ENCODE results near the gene ANO2.

The ANO2 gene

DNA sequence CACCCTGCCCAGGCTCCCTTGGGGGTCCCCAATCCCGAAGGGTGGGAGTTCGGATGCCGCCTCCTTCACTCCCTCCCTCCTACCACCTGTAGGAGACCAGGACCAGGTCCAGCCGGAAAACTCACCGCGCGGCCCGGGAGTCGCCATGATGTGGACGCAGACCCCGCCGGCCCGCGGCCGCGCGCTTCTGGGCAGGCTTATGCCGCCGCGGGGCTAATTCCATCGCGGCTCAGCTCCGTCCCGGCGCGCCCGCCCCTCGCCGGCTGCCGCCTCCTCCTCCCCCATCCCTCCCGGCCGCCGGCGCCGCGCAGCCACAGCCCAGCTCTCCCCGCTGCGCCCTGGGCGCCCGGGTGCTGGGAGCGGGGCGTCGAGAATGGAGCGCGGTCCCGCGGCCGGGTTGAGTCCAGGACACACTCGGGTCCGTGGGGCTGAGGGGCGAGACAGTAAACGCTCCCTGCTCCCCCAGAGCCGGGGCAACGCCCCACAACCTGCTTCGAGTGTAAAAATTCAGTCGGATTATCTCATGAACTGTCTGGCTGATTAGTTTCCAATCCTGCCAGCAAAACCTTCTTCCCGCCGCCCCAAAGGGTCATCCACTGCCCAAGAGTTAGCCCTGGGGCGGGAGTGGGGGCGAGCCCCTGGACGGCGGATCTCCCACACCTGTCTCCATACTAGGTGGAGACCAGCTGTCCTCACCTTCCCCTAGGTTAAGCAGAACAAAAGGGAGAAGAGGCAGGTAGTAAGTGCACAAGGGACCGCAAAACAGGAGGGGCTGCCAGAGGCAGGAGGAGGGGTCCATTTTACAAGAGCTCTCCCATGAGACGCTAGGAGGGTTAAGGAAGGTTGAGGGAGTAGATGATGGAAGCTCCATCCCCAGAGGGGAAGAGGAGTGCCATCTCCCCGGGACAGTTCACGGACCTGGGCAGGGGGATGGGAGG lies at the start of gene ANO2:
TSS of gene ANO2 (minus strand) at position 189 of the 938 bp plus-strand sequence. CDS start at position 147, 42 bp downstream.
- peak; percentile 19 to 83 (median 81) for DNase-seq

DNA sequence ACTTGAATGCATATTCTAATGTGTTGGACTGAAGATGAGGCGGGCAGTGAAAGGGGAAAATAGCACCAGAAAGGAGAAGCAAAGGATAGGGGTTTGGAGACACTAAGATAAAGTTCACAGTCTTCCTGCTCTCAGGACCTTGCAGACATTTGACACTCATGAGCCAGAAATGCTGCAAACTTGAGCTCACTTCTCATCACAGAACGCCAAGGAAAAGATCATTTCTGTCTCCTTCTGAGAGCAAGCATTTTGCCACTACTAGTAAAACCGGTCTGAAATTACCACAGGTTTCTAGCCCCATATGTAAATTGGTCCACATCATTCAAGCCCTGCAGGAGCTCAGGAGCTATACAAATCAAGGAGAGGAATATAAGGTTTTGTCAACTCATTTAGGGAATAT lies 44.6 kb upstream of the ANO2 start:
- peak in 1 of 3 experiments; percentile 11 for DNase-seq

DNA sequence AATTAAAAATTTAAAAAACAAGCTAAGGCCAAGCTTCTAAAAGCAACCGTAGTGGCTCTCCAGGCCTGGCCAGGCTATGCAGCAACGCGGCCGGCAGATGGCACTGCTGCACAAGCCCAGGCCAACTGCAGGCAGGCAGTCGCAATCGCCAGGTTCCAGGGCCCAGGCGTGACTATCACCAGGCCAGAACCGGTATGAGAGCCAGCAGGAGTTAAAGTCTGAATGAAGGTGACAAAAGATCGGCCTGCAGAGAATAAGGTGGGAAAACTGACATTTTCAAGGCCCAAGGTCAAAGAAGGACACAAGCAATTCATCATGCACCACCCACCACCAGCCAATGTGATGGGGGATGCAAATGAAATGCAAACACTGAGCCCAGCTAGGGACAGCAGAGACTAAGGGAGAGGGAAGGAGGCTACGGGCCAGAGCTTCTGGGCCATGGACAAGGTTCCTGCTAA lies 43.6 kb upstream of the ANO2 start:
- DNase-seq = peak; percentile 73 to 88 (median 80)

DNA sequence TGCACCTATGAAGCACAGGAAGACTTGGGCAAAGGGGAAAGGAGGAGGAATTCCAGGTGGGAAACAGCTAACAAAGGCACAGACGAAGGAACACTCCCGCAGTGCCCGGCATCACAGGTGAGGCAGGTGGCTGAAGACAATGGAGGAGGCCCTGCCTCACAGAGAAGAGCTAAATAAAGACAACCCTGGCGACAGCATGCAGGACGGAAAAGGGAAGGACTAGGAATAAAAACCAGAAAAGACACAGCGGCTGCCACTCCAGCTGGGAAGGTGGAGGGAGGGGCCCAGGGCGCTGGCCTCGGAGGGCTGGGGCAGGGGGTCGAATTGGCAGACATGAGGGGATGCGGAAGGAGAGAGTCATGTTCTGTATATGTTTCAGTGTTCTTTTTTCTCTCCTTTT lies 43.0 kb upstream of the ANO2 start:
- DNase-seq = peak; percentile 16 to 79 (median 62)

DNA sequence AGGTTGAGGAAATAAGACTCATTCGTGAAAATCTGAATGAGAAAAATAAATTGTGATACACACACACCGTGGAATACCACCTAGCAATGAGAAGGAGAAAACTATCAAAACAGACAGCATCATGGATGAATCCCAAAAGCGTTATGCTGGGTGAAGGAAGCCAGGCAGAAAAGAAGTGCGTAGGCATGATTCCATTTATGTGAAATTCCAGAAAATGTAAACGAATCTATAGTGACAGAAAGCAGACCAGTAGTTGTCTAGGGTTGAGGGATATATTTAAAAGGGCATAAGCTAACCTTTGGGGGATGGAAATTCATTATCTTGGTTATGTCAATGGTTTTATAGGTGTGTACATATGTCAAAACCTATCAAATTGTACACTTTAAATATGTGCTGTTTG lies 42.5 kb upstream of the ANO2 start:
- no peak for DNase-seq

DNA sequence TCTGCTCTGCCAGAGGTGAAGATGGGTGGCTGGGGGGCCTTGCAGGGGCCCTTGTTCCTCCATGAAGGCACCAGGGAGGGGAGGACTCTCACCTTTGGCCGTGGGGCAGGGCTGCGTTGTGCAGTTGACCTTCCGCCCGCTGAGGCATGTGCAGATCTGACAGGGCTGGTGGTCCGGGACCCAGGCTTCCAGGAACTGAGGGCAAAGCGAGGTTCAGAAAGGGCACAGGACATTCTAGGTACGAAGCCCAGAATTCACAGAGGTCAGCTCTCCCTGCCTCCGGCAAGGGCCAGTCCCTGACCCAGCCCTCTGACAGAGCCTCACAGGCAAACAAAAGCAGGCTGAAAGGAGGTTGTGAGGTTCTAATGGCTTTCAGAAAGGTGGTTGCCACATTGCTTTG lies 40.4 kb upstream of the ANO2 start:
- no peak for DNase-seq

DNA sequence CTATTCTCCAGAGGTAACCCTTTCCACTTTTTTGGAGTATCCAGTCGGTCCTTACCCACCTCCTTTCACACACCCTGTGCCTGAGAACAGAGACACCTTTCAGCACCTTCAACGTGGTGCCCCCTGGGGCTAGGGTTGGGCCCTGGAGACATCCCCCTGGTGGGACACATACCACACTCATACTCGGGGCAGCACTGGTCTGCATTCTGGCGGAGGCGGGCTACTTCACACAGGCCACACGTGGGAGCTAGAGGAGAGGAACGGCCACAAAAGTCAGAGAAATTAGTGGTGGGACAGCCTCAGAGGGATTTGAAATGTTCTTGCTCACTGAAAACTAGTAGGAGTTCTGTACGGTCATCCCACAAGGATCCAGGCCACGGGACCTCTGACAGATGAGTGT lies 39.8 kb upstream of the ANO2 start:
- DNase-seq = no peak

DNA sequence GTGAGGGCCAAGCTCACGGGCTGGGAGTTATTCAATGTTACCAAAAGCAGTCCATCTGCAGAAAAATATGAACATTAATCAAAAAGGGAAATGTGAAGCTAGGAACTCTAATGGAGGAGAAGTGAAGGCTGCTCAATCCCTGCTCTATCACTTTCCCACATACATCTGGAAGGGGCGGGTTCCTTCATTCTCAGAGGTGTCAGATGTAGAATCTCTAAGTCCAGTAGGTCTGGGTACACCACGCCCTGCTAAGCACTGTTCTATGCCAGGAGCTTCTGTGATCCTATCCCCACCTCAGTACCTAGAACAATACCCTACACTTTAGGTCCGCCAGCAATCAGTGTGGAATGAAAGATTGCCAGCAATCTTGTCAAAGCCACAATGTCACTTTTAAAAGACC lies 37.0 kb upstream of the ANO2 start:
- no peak for DNase-seq

DNA sequence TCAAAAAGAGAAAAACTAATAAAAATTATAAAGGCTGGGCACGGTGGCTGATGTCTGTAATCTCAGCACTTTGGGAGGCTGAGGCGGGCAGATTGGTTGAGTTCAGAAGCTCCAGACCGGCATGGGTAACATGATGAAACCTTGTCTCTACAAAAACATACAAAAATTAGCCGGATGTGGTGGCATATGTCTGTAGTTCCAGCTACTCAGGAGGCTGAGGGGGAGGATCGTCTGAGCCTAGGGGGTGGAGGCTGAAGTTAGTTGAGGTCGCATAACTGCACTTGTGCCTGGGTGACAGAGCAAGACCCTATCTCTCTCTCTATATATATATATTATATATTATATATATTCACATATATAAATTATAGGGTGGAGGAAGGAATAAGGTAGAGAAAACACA lies 32.5 kb upstream of the ANO2 start:
- no peak for DNase-seq

DNA sequence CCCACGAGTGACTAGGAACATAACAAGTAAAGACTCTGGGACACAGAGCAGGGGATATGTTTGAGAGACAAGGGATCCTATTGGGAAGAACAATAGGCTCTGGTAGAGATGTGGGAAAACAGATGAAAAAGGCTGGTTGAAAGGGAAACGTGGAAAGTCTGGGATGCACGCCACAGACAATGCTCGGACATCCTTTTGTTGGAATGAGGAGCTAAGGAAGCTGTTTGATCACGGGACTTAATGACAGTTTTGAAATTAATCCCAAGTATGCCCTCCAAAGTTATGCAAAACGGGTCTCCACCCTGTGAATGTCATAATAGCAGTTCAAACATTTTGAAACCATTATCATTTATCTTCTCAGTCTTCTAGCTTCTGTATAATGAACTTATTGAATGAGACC lies 31.7 kb upstream of the ANO2 start:
- no peak for DNase-seq

DNA sequence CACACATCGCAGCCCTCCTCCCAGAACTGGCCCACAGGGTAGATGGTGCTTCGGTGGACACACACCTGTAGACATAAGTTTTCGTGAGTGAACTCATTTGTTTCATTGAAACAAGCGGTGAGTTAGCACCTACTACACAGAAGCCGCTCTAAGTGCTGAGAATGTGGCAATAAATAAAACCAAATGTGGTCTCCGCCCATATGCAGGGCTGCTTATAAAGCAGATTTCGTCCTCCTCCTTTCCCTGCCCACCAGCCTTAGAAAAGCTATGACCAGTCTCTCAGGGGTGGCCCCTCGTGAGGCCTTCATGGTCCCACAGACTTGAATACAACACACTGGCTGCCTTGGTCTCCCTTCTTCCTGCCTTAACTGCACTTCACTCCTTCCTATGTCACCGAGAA lies 31.1 kb upstream of the ANO2 start:
- DNase-seq = no peak

DNA sequence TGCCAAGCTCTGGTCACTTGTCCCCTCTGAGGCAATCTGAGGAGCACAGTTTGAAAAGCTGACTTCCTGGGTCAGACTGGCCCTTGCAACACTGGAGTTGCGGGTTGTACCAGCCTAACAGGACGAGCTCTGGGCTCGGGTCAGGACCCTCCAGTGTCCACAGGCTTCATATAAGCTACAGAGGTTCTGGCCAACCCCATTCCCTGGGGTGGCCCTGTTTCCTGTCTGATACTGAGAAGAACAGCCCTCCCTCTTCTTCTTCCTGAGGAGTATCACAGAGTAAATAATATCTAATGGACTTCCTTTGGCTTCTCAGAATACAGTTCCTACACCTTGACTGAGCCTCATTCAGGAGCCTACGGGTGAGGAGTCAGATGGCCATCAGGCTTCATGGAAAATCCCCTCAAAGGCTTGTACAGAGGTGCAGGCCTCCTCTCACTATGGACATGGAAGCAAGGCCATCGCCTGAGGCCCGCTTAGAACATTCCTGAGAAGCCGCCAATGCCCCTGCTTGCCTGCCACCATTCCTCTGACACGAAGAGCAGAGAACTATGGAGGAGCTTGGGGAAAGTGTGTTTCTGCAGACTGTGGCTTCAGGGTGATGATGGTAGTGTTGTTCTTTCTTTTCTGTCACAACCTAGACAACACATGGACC lies 28.5 kb upstream of the ANO2 start:
- DNase-seq = no peak

DNA sequence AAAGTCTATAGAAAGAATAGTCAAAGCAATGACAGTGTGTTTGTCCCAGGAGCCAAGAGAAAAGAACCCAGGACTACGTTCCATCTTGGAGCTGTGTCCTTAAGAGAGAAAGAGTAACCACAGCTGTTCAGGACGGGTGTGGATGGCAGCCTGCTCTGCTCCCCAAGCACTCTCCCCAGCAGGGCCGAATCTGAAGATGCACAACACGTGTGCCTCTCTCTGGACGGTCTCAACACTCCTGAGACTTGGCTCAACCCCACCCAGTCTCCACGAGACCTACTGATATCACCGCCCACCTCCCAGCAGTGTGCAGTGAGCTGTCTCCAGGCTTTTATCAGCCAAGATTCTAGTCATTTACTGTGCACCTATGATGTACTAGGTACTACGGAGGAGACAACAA lies 27.3 kb upstream of the ANO2 start:
- DNase-seq = no peak

DNA sequence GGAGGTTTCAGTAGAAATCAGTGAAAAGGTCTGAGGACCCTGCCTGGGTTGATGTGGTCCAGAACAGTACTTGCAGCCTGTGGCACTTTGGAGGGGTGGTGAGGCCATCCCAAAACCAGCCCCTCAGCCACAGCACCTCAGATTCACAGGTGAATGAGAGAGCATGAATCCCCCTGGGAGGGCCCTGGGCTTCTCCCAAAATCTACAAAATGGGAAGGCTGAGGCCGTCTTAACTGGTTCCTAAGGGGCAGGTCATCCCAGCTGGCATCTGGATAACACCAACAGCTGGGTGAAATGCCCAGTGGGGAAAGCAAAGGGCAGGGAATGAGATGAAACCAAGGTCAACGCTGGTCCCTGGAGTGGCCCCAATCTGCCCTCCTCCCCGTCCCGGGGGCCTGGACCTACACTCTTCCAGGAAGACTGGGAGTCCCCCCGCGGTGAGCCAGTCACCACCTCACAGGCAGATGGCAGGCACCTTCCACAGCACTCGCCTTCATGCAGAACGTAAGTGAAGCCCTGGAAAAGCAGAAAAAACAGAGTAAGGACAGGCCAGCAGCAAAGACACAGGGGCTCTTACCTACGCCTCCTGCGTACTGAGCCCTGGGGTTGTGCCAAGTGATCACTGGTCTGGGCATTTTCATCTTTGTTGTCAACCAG lies 26.3 kb upstream of the ANO2 start:
- no peak for DNase-seq

DNA sequence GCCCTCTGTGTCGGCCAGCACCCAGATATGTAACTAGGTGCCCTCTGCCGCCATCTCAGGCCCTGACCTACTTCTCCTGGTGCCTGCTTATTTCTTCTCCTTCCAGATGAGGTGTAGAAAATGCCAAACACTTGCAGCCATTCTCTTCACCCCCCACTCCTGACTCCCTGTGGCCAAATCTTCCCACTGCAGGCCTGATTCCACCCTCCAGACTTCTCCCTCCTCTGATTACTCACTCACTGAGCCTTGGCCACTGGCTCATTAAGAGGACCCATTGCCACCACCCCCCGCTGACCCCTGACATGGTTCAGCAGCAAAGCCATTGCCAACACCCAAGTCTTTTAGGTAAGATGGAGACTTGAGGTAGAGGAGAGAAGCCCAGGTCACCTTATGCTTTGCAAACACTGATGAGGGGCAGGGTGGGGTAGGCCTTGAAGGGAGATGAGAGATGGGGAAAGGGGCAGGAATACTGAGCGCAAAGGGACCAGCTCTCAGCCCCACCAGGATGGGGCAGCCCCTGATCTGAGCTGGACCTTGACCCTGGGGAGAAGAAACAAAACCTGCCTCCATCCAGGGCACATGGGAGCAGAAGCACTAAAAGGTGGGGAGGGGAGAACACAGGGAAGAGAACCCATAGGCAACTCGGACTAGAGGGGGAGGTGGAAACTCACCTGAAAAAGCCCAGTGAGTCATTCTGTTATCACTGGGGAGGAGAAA lies 25.1 kb upstream of the ANO2 start:
- DNase-seq = no peak

DNA sequence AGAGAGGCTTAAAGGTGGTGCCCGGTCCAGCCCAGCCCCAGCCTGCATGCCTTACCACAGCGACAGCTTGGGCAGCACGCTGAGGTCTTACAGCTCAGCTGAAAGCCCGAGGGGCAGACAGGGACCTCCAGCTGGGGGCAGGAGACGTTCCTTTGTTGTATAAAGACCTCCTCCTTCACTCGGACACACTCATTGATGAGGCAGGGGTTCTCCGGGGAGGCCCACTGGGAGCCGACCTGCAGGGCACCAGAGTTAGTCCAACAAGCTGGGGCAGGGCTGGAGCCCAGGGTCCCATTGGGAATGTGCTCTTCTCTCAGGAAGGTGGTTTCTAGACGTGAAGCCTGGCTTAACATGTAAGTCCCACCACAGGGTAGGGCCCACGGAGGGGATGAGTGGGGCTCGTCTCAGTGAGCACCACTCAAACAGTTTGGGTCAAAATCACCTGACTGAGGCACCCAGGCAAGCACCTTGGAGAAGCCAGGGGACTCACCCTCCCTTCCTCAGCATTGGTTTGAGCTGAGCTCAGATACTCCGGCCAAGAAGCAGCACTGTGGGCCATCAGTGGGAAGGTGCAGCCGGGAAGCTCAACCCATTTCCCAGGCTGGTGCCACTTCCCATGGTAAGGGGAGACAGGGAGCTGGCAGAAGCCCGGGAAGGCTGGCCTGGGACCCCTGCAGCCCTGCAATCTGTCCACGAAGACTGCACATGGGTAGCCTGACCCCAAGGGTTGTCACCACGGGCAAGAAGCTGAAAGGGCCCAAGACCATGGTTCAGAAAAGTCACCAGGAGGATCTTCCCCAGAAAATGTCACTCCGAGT lies 24.3 kb upstream of the ANO2 start:
- no peak for DNase-seq

DNA sequence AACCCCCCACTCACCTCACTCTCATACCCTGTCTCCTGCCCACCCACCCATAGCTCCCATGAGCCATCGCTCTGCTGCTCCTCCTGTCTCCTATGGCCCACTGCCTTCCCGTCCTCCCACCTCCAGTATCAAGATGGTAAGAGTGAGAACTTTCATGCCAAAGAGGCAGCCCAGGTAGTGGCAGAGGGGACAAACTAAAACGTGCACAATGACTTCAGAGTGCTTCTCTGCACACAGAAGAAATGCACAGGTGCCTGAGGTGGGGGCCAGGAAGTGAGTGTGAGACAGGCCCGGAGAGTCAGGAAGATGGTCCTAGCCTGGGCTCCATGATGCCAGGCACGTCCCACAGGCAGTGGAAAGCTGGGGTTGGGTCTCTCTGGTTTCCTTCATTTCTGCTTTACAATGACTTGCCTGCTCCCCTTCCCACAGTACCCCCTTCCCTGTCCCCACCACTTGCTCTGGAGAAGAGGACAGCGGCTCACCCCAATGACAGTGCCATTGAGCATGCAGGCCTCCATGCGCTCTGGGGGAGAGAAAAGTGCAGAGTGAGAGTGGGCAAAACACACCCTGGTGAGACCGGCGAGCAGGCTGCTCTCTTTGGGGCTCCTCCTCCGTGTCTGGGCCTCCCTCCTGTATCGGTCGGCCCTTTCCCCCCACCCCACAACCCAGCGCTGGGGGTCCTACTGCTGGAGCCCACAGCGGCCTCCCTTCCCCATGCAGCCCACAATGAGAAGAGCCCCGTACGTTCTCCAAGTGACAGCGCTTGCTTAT lies 22.8 kb upstream of the ANO2 start:
- DNase-seq = no peak

DNA sequence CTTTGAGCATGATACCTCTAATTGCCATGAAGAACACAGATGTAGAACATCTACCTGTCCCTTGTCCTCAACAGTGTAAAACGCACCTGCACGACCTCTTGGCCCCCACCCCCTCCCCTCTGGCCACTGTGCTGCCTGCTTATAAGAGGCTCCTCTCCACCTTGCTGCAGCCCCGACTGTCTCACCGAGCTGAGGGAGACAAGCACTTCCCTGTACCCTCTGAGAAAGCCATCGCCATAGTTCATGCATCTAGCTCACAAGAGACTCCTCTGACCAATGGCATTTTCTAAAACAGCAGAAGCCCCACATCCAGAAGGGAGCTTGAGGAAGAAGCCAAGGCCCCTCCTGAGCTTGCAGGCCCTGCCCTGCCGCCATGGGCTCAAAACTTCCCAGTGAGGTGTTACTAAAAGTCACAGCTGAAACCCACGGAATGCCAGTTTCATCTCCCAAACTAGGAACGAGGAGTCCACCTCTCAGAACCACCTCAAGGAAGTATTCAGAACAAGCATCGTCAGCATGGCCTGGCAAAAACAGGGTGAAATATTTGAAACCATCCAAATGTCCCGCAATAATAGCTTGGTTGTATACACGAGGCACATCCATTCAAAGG lies 21.5 kb upstream of the ANO2 start:
- DNase-seq = no peak

DNA sequence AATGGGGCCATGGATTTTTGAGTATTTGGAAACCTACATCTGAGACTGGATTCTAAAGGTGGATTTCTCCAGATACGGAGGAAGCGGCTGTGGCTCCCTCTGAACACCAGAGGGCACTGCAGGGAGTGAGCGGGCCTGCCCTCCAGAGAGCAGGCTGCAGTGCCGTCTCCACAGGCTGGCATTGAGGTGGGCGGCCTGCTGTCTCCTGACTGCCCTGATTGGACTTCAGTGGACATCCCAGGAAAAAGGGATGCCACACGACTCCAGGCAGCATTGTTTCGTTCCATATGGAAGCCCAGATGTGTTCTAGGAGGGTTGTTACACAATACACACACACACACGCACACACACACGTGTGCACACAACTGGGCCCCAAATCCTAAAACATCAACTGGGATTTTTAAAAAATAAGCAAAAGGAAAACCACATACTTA lies 20.9 kb upstream of the ANO2 start:
- peak; percentile 25 to 67 (median 65) for DNase-seq
